SK-N-MC (cell line): Measurements from ENCODE around the gene OTX2.

ENCODE experiments used
- EZH2 ChIP-seq: fragments of 200-600 bp; sonication (generic); IDR thresholded peaks from one replicate; pipeline ENCODE4 v1.6.1; 2017; ENCODE audit warnings: antibody characterized with exemption
- POLR2AphosphoS5 ChIP-seq: IDR thresholded peaks from 2 replicates; pipeline ENCODE4 v1.6.1; 2012; ENCODE audit warnings: mild to moderate bottlenecking, low read depth, low read length, borderline replicate concordance

GRCh38 chr14:56797569-56798446, 12.5 kb downstream of the OTX2 start:
- TF ChIP-seq POLR2AphosphoS5 (no peak), EZH2 (no peak)
